HG02759 (cell line): Measurements from ENCODE around the gene COL5A3.
"Not testable (repeated sequence)": the region's sequence is repeated elsewhere in the genome, so short reads cannot be mapped to it uniquely, and the experiment has no call there.

Experiments
- ATAC-seq: cut with Tn5 transposase; IDR thresholded peaks from one replicate; pipeline ENCODE4 v1.9.1; 2021; ENCODE audit warnings: mild to moderate bottlenecking, moderate library complexity; ENCODE audit not compliant: unreplicated experiment

The COL5A3 gene

DNA sequence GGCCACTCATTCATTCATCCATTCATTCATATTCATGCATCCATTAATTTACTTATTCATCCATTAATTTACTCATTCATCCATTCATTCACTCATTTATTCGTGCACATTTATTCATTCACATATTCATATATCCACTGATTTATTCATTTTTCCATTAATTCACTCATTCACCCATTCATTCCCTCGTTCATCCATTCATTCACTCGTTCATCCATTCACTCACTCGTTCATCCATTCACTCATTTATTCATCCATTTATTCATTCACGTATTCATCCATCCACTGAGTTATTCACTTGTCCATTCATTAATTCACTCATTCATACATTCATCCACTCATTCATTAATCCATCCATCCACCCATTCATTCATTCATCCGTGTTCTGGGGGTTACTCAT lies 38.2 kb downstream of the COL5A3 start:
- no peak for ATAC-seq

DNA sequence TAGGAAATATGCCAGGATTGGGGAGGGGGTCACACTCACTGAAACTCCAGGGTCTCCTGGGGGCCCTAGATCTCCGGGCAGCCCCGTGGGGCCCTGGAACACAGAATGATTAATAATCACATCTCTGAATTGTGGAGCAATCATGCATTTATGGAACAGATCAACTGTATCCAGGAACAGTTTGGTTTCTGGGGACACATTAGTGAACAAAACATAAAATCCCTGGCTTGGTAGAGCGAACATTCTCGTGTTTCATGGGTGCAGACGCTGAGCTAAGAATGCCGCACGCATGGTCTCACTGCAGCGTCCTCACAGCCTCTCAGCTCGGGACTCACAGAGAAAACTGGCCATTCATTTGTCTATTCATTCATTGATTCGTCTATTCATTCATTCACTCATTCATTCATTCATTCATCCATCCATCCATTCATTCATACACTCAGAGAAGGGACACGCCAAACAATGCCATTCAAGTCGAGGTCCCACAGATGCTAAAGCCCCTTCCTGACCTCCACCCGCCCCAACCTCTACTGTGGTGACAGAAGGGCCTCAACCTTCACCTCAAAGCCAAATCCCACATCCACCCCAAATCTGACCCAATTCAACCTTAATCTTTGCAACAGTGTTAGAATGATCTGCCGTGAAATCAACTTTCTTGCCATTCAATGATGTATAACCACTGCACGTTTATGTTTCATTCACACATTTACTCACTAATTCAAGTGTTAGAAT lies 39.0 kb downstream of the COL5A3 start:
- ATAC-seq = no peak

DNA sequence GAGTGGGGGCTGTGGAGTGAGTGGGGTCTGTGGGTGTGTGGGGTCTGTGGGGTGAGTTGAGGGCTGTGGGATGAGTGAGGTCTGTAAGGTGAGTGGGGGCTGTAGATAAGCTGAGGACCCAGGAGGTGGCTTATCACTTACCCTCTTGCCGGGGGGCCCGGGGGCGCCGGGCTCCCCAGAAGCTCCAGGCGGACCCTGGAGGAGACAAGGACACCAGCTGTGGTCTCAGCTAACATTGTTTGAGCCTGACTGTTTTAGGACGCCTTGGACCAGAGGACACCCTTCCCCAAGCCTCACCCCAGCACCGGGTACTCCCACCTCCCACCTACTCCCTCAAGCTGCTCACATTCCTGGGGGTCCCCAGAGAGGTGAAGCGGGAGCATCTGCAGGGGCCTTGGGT lies 39.8 kb downstream of the COL5A3 start:
- ATAC-seq = no peak

DNA sequence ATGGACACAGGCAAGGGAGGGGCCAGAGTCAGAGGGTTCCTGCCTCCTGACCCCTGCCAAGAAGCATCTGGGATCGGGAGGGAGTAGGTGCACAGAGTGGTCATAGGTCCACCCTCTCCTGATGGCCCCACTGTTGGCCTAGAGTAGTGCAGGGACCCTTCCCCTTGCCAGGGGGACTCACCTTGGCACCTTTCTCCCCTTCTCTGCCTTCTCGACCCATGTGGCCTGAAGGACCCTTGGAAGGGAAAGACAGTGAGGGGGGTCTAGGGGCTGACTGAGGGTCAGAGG lies 40.7 kb downstream of the COL5A3 start:
- no peak for ATAC-seq

DNA sequence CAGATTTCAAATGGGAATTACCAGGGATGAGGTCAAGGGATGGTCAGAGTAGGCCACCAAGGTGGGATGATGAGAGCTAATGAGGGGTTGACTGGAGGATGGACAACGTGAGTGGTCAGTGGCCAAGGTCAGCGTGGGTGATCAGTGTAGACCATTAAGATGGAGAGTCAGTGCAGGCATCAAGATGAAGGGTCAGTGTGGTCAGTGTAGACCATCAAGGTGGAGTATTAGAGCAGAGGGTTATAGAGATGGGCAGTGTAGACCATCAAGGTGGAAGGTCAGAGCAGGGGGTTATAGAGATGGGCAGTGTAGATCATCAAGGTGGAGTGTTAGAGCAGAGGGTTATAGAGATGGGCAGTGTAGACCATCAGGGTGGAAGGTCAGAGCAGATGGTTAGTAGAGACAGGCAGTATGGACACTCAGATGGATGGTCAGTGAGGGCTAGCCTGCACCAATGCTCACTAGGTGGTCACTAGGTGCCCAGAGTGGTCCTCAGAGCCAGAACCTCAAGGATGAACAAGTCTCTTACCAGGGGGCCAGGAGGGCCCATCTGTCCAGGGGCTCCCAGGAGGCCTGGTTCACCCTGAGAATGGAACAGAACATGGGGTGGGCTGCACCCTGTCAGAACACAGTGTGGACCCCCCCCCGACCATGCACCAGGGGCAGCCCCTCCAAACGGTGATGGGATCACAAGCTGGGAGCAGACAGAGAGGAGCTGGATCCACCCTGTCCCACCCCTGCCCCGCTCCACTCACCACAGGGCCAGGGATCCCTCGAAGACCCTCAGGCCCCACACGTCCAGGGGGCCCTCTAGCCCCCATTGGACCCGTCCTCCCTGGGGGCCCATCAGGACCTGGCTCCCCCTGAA lies 41.2 kb downstream of the COL5A3 start:
- no peak for ATAC-seq

DNA sequence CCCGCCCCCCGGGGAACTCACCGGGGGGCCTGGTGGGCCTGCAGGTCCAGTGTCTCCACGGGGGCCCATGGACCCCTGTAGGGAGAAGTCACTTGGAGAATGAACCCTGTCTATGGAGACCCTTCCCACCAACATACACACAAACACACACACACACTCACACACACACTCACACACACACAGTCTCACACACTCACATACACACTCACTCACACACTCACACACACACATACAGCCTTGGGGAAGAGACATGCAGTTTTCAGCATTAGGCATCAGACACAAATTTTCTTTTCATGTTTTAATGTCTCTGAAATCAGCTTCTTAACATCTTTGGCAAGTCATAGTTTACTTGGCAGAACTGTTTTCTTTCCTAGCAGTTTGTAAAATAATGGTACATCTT lies 43.0 kb downstream of the COL5A3 start:
- no peak for ATAC-seq

DNA sequence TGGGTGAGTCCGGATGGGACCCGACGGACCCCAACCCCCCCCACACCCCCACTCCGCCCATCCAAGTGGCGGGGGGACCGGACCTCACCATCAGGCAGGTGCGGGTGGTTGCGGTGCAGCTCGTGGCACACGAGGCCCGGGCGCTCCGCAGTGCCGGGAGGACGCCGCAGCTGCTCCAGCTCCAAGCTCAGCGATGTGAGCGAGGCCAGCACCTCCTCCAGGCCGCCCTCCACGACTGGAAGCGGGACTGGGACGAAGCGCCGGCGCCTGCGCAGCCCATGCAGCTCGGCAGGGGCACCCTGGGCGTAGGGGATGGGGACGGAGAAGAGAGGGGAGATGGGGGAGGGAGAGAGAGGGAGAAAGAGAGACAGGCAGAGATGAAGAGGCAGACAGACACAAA lies 43.9 kb downstream of the COL5A3 start:
- ATAC-seq = no peak

DNA sequence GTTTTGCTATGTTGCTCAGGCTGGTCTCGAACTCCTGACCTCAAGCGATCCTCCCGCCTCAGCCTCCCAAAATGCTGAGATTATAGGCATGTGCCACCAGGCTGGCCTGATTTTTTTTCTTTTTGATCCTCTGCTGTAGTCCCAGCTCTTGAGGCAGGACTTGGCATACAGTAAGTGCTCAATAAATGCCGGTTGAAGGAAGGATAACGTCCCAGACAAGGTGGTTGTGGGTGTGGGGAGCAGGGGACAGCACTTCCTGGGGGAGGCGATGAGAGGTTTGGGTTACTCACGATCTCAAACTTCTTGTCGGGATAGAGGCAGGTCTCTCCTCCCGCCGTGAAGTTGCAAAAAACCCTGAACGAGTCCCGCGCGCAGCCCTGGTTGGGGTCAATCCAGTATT lies 44.3 kb downstream of the COL5A3 start:
- no peak for ATAC-seq

DNA sequence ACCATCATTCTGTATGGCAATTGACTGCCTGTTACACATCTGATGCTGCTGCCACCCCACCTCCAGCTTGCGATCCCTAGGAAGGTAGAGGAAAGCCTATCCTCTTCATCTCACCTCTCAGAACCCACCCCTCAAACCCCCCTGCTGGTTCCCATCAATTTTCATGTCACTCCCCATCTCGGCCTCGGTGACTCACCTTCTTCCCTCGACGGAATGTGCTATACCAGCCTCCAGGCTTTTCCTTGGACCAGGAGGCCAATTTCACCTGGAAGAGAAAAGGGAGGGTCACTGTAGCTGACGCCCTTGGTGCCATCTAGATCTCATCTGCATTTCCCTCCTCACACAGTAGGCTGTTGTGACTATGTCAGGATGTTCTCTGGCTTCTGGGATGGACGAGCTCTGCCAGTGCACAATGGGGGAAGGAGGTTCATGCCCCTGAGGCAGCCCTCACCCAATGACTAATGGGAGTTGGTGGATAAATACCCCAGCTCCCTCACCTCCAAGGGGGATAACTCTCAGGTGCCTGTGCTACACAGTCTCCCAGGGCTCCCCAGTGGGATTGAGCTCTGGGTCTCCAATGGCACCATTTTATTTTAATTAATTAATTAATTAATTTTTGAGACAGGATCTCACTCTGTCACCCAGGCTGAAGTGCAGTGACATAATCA lies 47.5 kb downstream of the COL5A3 start:
- no peak for ATAC-seq

DNA sequence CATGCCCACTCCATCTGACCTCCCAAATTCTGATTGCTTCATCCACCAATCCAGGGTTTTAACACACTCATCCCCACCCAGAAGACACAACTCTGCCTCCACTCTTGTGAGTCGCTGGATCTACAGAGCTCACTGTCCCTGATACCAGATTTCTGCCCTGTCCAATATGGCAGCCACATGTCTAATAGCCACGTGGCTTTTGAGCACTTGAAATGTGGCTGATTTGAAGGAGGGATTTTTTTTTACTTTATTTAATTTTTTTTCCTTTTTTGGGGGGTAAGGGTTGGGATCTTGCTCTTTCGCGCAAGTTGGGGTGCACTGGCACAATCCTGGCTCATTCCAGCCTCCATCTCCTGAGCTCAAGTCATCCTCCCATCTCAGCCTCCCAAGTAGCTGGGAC lies 49.2 kb downstream of the COL5A3 start:
- ATAC-seq = no peak

DNA sequence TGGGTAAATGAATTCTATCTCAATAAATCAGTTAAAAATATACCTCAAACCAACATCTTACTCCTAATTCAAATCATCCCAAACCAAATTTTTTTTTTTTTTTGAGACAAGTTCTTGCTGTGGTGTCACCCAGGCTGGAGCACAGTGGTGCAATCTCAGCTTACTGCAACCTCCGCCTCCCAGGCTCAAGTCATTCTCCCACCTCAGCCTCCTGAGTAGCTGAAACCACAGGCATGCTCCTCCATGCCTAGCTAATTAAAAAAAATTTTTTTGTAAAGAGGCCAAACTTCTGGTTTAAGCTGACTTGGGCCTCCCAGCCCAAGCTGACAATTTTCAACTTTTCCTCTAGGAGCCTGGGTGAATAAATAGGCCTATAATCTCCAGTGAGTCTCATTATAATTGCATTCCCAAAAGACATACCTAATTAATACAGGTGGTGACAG lies 51.9 kb downstream of the COL5A3 start:
- ATAC-seq = no peak

DNA sequence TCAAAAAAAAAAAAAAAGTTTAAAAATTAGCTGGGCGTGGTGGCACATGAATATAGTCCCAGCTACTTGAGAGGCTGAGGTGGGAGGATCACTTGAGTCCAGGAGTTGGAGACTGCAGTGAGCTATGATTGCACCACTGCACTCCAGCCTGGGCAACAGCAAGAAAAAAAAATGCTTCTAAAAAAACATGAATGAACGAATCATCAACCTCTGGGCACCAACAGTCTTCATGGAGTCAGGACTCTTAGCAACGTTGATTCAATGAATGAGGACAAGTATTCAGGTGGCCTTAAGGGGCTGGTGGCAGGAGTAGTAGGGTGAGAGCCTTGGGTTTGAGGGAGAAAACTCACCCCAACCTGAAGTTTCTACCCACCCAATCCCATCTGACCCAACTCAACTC lies 53.3 kb downstream of the COL5A3 start:
- no peak for ATAC-seq

DNA sequence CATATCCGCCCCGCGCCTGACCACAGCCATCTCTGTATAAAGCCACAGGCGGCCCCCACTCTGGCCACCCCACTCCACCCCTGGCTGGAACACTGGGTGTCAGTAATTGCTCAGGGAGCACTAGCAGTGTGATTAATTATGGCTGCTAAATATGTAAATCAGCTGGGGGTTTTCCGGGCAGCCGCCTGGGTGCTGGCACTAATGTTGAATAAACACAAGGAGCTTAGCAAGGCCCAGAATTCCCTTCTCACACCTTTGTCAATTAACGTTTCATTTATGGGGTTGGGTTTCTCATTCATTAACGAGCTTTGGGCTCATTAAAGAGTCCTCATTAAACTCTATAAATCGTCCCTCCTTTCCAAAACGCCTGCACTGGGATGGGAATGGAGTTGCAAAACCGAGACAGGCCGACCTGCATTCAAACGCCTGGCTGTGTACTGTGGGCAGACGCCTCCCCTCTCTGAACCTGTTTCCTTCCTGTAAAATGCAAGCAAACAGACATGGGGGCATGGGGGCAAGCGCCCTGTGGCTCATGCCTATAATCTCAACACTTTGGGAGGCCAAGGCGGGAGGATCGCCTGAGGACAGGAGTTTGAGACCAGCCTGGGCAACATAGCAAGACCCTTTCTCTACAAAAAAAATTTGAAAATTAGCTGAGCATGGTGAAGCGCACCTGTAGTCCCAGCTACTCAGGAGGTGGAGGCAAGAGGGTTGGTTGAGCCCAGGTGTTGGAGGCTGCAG lies 56.3 kb downstream of the COL5A3 start:
- ATAC-seq = no peak

DNA sequence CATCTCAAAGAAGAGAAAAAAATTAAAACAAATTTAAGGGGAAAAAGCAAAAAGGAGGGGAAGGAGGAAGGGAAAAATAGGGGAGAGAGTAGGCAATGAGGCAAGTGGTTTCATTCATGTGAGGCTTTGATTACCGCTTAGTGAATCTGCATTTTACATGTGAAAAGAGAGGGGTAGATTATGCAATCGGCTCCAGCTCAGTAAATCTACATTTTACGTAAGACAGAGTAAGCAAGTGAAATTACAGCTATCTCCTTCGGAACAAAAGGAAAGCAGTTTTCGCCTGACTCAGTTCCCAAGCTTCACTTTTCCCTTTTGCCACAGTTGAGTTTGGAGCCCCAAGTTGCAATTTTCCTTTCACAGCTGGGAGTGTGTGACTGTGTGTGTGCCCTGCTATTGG lies 58.0 kb downstream of the COL5A3 start:
- no peak for ATAC-seq

DNA sequence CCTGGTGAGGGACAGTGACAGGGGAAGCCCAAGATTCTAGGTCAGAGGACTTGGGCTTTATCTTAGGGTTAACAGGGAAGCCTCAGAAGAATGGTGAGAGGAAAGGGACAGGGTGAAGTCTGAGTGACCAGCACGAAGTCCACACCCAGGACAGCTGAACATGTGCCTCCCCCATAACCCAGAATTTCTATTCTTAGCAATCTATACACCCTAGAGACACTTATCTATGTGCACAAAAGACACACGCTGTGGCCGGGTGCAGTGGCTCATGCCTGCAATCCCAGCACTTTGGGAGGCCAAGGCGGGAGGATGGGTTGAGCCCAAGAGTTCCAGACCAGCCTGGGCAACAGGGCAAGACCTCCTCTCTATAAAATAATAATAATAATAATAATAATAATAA lies 62.9 kb downstream of the COL5A3 start:
- ATAC-seq = no peak

DNA sequence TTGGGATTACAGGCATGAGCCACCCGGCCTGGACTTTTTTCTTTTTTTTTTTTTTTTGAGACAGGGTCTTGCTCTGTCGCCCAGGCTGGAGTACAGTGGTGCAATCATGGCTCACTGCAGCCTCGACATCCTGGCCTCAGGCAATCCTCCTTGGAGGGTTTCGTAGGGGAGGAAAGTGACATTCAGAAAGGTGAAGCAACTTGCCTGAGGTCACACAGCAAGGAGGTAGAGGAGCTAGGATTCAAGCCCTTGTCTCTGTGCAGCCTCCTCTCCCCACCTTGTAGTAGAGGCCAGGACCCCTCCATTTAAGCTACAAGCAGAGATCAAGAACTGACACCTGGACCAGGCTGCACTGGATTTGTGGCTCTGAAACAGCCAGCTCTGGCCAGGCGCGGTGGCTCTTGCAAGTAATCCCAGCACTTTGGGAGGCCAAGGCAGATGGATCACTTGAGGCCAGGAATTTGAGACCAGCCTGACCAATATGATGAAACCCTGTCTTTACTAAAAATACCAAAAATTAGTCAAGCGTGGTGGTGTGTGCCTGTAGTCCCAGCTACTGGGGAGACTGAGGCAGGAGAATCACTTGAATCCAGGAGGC lies 63.7 kb downstream of the COL5A3 start:
- not testable (repeated sequence) for ATAC-seq

DNA sequence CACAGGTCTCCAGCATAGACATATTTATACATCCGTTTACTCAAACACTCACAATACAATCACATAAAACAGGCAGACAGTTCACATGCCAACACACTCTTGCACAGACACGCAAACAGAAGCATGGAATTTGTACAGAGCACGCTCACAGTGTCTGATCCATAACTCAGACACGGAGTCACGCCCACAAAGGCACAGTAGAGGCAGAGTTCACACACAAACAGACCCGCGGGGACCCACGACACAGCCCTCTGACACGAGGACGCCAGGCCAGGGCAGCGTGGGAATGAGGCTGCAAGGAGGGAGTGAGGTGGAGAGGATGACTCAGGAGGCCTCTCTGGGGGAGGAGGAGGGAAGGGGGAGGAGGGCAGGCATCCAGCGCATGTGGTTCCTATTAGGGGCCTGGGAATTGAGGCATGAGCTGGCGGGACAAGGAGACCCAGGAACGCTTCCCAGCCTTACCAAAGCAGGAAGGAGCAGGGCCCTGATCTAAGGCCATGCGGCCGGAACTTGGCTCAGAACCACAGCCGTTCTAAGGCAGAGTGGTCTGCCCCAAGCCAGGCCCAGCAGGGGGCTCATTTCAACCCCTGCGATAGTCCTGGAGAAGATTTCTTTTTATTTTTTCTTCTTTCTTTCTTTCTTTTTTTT lies 64.9 kb downstream of the COL5A3 start:
- ATAC-seq = no peak

DNA sequence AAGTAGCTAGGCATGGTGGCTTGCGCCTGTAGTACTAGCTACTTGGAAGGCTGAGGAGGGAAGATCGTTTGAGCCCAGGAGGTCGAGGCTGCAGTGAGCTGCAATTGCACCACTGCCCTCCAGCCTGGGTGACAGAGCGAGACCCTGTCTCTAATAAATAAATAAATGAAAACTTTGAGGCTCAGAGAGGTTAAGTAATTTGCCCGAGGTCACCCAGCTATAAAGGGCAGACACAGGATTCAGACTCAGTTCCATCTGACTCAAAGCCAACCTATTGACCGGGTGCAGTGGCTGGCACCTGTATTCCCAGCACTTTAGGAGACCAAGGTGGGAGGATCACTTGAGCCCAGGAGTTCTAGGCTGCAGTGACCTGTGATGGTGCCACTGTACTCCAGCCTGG lies 66.6 kb downstream of the COL5A3 start:
- ATAC-seq = no peak

DNA sequence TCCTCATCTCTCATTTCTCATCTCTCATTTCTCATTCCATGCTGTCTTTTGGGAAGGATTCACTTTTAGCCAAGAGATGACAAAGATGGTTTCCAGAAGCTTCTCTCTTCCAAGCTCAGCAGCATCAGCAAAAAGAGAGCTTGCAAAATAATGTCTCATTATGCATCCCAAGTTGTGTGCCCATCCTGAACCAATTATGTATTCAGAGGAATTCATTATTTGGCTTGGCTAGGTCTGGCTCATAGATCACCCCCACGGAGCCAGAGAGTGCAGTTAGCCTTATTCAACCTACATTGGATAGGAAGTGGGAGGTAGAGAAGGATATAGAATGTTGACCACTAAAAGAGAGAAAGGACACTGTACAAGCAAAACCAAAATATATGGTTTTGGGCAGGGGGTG lies 68.6 kb downstream of the COL5A3 start:
- no peak for ATAC-seq

DNA sequence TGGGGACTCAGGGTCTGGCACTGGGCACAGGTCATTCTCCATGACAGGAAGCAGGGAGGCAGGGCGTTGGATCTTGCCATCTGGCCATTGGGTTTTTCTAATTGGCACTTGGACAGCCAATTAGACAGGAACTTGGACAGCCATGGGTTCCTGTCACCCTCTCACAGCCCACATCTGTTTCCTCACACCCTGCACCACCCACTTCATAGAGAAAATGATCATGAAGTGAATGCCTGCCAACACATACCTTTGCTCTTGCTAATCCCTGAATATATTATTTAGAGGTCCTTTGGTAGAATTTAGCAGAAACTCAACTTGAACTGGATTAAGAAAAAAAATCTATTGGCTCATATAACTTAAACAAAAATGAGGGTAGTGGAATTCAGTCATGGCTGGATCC lies 69.1 kb downstream of the COL5A3 start:
- no peak for ATAC-seq
